GM19035 (cell line): ENCODE data around the gene NEK11.
A peak's percentile ranks its signal among the peaks of the same experiment; 100 is the strongest.

ENCODE experiments used
- ATAC-seq: cut with Tn5 transposase; IDR thresholded peaks from one replicate; pipeline ENCODE4 v1.9.1; 2021; ENCODE audit not compliant: unreplicated experiment

Gene NEK11

DNA sequence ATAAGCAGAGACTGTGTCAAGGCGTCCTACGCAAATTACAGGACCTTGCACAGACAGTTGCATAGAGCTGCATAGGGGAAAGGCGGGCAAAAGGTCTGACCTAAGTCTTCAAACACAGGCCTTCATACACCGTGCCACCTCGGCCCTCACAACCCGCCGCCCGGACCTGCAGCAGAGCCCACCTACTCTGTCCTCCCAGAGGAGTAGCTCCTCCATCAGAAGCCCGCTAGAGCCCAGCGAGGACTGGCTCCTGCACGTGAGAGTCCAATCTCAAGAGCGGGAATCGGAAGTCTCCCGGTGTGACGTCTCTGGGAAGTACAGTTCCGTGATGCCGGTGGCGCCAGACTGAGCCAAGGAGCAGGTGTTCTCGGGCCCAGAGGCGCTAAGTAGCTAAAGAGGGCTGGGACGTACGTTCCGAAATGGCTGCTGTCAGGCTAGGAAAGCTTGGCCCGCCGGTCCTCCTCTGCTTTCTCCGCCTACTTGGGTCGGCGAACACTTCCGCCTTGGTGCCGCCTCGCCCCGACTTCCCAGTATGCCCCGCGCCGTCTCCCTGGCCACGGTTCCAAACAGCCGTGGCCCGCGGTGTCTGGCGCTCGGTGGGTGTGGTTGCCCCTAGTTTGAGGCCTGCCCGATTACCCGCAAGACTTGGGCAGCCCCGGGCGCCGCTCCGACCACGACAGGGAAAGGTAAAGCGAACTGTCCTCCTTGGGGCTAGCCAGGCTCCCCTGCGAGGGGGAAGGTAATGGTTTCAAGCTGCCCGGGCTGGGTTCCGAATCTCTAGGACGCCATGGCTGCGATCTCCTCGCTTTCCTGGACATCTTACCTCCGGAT is at the start of gene NEK11, which contains the start of gene ASTE1:
Gene NEK11, plus strand, starts transcription at position 557 of the 831 bp plus-strand sequence. CDS start 2,832 bp downstream, outside the sequence.
Gene ASTE1, minus strand, starts transcription at position 505 of the 831 bp plus-strand sequence. CDS start 1,519 bp downstream, outside the sequence.
- peak; percentile 99 for ATAC-seq

- no peak for ATAC-seq
Observed at GRCh38 chr3:130979117-130979516, 47.6 kb upstream of the NEK11 start.

- no peak for ATAC-seq
Observed at GRCh38 chr3:130981469-130981868, 45.2 kb upstream of the NEK11 start.

DNA sequence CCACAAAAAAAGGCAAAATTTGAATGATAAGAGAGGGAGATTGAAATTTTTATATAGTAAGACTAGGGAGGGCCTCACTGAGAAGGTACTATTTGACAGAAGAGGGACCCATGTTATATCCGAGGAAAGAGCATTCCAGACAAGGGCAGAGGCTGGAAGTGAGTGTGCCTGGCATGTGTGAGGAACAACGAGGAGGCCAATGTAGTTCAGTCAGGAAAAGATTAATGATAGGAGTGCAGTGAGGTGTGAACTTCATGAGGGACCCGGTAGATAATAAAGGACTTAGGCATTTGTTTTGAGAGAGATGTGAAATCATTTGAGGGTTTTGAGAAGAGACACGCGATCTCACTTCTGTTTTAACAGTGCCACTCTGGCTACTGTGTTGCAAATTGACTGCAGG is 36.4 kb upstream of the NEK11 start:
- no peak for ATAC-seq

DNA sequence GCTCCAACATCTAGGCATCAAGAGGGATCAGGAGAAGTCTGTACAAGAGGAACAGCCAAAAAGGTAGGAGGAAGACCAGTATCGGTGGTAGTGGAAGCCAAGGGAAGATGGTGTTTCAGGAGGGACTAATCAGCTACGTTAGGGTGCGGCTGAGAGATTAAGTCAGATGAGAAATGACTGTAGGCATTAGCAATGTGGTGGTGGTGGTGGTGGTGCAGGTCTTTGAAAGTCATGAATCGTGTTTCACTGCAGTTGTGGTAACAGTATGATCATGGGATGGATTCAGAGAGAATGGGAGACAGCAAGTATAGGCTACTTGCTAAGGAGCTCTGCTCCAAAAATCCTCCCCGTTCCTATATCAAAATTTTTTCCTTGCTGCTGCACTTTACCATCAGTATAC is 35.6 kb upstream of the NEK11 start:
- ATAC-seq = no peak

DNA sequence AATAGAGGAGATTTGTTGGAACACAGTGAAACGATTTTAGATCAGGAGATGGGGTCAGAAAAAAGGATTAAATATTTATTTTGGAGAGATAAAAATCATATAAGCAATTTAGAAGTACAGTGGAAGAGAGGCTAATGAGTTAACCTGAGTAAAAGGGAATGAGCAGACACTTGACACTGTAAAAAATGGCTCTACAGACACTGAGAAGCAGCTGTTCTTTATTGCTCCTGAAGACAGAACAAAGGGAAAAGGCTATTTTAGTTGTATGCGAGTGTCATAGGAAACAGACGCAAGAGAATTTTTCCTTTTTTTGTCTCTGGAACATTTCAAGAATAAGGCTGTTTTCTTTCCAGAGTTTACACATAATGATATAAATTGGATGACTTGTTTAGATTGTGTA is 34.3 kb upstream of the NEK11 start:
- ATAC-seq = no peak

DNA sequence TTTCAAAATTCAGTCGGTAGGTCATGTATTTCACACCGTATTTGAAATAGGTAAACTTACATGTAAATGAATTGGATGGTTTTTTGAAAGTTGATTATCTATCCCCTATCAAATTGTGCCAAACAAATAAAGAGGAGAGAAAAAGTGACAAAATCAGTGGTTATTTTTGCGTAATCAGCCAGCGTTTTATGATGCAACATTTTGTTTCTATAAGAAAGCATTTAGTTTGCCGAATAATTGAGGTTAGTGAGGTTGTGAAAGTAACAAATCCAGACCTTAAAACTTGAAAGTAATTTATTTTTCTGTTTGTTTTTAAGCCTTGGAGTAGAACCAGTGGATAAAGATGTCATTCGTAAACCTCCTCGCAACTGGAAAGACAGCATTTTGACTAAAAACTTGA is 29.4 kb upstream of the NEK11 start:
- no peak for ATAC-seq

- no peak for ATAC-seq
Observed at GRCh38 chr3:131001071-131001470, 25.6 kb upstream of the NEK11 start.

GRCh38 chr3:131004603-131005002 is 22.1 kb upstream of the NEK11 start:
- no peak for ATAC-seq

DNA sequence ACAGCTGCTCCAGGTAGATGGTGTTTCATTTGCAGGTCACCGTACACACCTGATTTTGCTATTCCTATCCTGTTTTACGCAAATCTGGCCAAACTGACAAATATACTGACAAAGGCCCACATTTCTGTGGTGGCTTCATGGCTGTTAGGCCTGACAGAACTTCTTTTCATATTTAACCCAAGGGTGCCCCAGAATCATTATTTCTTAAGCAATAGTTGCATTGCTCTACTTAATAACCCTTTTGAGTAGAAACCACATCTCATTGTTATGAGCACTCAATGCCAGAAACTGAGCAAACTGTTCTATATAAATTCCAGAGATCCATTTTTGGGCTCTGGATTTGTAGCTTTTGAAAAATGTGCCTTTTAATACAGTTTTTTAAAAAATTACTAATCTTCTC is 19.4 kb upstream of the NEK11 start:
- no peak for ATAC-seq

DNA sequence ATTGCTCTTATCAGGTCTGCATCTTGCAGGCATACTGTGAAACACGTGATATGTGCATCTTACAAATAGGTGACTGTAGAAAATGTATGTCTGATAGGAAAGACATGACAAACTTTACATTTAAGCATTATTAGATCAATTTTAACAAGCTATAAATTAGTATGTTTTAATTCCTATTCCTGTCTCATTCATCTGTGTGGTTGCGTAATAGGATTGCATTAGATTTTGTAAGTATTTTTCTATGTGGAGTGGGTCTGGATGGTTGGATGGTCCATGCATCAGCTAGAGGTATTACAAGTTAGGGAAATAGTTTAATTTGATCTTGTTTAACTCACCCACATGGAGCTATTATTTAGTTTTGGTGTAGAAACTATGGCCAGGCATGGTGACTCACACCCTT is 18.9 kb upstream of the NEK11 start:
- no peak for ATAC-seq

GRCh38 chr3:131008326-131008725 is 18.4 kb upstream of the NEK11 start:
- no peak for ATAC-seq

GRCh38 chr3:131009698-131010097 is 17.0 kb upstream of the NEK11 start:
- no peak for ATAC-seq

DNA sequence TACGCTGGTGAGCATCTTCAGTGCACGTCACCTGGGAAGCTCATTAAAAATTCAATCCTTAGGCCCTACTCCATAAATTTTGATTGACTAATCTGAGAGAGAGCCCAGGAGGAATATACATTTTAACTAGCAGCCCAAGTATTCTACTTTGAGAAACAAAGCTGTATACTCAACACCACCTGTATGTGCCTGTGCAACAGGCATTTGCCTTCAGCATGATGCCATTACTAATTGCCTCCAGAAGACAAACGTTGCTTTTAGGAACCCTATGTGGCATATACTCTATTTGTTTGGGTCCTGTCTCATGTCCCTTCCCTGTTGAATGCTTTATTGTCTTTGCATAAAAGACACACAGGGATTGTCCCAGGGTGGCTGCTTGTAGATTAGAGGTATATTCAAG is 7.7 kb upstream of the NEK11 start:
- no peak for ATAC-seq

DNA sequence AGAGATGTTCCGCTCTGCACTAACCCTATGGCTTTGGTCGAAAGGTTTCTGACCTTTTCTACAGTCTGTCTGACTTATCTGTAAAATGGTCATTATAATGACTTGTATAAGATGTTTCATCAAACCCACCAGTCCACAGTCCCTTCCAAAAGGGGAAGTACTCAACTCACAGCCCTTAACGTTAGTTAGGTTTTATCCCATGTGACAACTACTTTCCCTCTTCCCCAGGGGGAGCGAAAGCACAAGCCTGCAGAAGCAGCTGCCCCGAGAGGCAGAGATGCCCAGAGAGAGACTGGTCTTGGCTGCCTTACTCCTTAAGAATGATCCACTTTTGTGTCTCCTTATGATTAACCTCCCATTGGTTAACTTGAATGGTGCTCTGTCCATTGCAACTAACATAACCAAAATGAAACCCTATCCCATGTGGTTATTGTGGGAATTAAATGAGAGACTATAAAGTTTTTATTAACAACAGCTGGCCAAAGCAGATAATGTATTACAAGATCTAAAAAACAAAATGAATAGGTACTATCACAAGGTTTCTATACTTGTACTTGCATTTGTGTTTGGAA is 6.5 kb upstream of the NEK11 start:
- no peak for ATAC-seq

- ATAC-seq = no peak
Observed at GRCh38 chr3:131025539-131025938, 1.1 kb upstream of the NEK11 start.

- ATAC-seq = no peak
Observed at GRCh38 chr3:131028844-131029243, 2.2 kb downstream of the NEK11 start.

DNA sequence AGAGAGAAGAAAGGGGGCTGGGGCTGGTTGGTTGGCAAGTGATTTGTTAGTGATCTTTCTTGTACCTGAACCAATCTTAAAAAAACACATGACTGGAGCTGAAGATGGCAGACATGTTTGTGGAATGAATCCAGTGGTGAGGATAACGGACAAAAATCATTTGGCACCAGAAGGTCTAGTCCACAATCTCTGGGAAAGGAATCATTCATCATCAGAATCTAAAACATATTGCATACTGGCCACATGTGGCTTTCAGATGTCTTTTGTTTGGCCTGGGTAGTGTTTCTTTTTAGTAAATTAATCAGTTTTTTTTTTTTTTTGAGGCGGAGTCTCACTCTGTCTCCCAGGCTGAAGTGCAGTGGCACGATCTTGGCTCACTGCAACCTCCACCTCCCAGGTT is 5.0 kb downstream of the NEK11 start:
- no peak for ATAC-seq

DNA sequence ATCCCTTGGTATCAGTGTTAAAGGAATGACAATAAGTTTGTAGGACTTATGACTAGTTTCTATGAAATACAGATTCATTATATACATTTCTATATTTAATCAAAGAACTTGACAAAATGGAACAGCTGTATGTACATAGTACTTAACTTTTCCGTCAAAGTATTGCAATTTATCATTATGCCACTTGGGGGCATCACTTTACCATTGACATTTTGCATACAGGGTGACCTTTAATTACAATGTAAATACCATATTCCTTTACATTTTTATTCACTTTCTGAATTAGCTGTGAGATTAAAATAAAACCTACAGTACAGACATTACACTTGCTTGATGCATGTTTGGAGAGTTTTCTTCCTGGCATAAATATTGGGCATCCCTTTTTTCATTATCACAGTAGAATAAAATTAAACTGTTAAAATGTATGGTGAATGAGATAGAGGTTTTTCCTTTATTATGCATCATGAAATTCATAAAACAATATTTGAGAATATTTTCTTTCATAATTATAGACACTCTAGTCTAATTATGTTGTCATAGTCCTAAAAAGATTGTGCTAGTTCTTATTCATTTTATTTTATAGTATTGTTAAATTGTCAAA is 6.9 kb downstream of the NEK11 start:
- peak; percentile 65 for ATAC-seq

GRCh38 chr3:131036200-131036816 is 9.6 kb downstream of the NEK11 start:
- ATAC-seq = no peak

DNA sequence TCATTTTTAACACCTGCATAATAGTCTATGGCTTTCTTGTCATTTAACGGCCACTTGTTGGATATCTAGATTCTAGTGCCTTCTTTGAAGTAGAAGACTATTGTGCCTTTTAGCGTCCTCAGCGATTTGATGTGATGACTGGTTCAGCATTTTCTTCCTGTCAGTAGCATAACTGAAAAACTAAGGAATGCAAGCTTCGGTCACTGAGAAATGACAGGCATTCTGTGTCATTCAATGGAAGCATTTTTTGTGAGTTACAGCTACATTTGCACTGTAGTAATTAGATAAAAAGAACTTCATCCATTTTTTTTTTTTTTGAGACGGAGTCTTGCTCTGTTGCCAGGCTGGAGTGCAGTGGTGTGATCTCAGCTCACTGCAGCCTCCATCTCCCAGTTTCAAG is 10.3 kb downstream of the NEK11 start:
- no peak for ATAC-seq

DNA sequence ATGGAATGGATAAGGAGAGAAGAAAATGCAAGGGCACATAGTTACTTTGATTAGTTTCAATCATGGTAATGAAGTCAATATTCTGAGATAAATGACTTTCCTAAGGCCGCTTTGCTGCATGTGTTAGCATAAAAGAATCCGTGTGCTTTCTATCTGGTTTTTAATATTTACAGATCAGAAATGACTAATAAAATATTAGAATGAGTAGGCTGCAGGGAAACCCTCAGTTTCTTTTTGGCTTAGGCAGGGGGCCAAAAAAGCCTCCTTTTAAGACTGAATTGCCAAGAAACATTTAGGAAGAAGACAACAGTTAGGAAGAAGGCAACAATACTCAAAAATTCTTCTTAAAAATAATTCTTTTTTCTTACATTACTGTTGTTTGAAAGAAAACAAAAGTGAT is 11.6 kb downstream of the NEK11 start:
- ATAC-seq = no peak
